GM13977 (cell line): ENCODE measurements around the gene PGM2L1.

ENCODE experiments used
- DNase-seq: peaks from one replicate; pipeline ENCODE4 v3.0.0; 2012; ENCODE audit warnings: low spot score
- in situ Hi-C: fragments of 300-500 bp; cut with MboI; formaldehyde crosslinking; loops from one replicate; pipeline ENCODE4 v1.12.0; 2022; ENCODE audit warnings: low sequenced_read_pairs, low pct_unique_long_range_greater_than_20kb, mixed read lengths, inconsistent platforms; ENCODE audit not compliant: unreplicated experiment
- TF ChIP-seq, protein P1 (sequence below): IDR thresholded peaks from 2 replicates; pipeline ENCODE4 v1.5.1; 2012; ENCODE audit warnings: mild to moderate bottlenecking, control low read depth; ENCODE audit not compliant: insufficient read depth; ENCODE audit errors: extremely low read depth, missing control alignments

PGM2L1 gene

DNA sequence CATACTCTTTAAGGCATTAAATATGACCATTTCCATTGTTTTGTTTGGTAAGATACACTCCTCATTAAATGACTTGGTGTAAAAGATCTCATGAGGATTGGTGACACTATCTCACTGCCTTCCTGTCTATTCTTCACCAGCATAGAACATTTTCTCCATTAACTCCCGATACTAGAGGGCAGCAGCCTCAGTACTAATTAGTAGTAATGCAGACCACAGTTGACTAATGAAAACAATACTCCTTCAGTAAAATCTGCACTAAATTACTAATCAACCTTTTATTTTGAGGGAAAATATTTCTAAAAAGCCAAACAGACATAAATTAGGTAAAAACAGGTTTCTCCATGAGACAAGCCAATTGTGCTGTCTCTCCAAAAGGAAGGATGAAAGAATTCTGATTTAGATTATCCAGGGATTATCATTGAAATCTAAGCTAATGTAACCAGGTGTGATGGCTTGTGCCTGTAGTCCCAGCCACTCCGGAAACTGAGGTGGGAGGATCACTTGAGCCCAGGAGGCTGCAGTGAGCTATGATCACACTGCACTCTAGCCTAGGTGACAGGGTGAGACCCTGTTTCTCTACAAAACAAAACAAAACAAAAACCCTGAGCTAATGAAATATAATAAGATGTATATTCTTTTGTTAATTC lies 9.4 kb downstream of the PGM2L1 start:
- TF ChIP-seq, protein P1, sequence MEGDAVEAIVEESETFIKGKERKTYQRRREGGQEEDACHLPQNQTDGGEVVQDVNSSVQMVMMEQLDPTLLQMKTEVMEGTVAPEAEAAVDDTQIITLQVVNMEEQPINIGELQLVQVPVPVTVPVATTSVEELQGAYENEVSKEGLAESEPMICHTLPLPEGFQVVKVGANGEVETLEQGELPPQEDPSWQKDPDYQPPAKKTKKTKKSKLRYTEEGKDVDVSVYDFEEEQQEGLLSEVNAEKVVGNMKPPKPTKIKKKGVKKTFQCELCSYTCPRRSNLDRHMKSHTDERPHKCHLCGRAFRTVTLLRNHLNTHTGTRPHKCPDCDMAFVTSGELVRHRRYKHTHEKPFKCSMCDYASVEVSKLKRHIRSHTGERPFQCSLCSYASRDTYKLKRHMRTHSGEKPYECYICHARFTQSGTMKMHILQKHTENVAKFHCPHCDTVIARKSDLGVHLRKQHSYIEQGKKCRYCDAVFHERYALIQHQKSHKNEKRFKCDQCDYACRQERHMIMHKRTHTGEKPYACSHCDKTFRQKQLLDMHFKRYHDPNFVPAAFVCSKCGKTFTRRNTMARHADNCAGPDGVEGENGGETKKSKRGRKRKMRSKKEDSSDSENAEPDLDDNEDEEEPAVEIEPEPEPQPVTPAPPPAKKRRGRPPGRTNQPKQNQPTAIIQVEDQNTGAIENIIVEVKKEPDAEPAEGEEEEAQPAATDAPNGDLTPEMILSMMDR, result peak; percentile 66
- in situ Hi-C loops, result no loop called here
- peak; percentile 60 for DNase-seq

DNA sequence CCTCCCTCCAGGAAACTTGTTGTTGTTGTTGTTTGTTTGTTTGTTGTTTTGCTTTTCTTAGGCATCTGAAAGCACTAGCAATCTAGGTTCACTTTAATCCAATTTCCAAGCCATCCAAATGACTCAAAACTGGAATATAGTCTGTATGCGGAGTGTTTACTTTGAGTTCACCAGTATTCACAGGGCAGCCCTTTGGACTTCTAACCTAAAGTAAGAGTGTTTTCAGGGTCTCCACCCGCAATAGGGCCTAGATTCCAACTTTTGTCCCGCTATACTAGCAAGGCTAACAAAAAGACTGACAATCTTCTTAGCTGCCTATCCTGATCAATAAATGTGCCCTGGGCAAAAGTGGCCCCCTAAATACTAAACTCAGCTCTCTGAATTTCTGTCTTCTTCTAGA lies 13.6 kb downstream of the PGM2L1 start:
- in situ Hi-C loops, result no loop called here
- TF ChIP-seq, protein P1, result no peak
- no peak for DNase-seq

DNA sequence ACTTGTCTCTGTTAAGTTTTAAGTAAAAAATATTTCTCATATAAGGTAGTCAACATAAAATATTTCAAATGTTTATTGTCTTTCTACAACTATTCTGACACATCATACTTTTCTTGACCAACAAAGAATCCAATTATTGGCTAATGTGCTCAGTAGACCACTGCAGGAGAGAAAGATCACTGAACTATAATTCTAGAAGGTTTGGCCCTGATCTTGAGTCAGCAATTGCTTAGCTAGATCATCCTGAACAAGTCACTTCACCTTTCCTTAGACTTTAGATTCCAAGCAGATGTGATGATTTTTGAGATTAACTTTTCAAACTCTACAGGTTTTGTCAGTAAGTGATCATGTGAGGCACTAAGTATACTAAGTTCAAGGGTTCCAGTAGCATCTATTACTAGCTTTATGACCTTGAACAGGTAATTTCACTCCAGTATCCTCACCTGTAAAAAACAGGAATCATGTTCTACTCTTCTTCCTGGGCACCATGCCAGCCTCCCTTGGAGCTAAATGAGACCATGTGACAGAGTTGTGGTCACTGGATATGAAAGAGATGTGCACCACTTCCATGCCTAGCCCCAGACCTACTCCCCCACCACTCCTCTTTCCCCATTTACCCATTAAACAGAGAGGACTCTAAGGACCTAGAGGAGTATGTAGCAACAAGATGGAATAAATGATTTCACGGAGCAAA lies 17.3 kb downstream of the PGM2L1 start:
- DNase-seq, result no peak
- in situ Hi-C loops, result no loop called here

DNA sequence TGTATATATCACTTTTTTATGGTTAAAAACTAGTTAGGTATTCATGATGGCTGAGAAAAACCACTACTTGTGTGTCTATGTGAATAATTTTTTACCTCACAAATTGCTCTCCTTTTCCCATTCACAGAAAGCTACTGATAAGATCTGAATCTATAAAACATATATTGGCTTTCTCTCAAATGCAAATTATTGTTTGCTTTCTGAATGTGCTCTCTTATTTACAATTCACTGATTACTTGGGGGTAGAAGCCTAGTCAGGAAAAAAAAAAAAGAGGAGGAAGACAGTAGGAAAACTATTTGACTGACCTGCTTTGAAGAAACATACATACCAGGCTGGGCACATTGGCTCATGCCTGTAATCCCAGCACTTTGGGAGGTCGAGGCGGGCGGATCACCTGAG lies 20.5 kb downstream of the PGM2L1 start:
- no peak for DNase-seq
- TF ChIP-seq, protein P1, result no peak
- in situ Hi-C loops, result no loop called here

More for the DNA sequence above, 17.3 kb downstream of the PGM2L1 start:
- TF ChIP-seq, protein P1, result no peak

DNA sequence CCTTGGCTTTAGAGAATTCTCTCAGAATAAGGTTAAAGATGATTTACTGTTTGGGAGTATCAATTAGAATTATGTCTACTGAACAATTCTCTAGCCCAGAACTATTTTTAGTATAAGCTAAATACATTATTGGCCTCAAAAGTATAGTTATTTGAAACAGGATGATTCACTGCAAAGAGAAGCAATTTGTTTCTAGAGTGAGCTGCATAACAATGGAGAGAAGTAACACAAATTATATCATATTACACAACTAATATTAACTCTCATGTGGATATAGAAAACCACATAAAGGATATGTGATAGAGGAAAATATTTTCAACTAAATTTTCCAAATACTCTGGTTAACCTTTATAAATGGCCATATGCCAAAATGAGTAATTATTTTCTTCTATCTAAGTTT lies 24.9 kb downstream of the PGM2L1 start:
- in situ Hi-C loops, result no loop called here
- TF ChIP-seq, protein P1, result no peak
- DNase-seq, result no peak

DNA sequence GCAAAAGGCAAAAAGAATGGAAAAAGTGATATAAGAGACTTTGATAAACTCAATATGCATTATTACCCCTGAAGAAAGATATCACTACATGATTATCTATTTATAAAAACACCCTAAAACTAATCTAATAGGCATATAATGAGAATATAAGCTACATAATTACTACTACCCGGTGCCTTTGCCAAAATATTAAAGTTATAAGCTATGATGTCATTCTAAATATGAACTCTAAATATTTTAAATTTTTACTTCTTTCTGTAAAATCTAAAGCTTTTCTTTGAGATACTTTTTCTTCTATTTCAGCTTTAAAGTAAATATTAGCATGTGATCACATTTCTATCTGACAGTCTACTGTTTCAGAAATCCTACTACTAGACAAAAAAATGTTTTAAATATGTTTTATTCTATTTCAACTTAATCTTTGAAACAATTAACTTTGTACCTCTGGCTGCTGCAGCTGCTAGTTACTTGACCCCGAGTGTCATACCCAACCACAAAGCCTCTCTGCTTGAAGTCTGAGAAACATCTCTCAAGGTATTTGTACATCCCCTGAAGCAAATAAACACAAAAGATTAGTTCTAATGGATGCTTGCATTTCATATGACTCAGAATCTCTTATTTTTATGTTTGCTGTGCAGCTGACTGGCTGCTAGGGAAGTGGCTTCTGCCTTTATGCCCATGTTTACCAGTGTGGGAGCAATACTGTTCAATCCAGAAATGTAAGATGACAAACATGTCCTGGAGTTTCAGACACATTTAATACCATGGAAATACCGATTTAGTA lies 26.8 kb downstream of the PGM2L1 start:
- in situ Hi-C loops, result no loop called here
- DNase-seq, result no peak
- TF ChIP-seq, protein P1, result no peak
